ENCODE data around the gene CD302.
A peak's percentile ranks its signal among the peaks of the same experiment; 100 is the strongest.

GRCh38 chr2:159807183-159808031 lies 9.4 kb upstream of the CD302 start:
- TF ChIP-seq, protein P1, sequence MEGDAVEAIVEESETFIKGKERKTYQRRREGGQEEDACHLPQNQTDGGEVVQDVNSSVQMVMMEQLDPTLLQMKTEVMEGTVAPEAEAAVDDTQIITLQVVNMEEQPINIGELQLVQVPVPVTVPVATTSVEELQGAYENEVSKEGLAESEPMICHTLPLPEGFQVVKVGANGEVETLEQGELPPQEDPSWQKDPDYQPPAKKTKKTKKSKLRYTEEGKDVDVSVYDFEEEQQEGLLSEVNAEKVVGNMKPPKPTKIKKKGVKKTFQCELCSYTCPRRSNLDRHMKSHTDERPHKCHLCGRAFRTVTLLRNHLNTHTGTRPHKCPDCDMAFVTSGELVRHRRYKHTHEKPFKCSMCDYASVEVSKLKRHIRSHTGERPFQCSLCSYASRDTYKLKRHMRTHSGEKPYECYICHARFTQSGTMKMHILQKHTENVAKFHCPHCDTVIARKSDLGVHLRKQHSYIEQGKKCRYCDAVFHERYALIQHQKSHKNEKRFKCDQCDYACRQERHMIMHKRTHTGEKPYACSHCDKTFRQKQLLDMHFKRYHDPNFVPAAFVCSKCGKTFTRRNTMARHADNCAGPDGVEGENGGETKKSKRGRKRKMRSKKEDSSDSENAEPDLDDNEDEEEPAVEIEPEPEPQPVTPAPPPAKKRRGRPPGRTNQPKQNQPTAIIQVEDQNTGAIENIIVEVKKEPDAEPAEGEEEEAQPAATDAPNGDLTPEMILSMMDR (IDR thresholded peaks at IDR 0.05), result peak; percentile 70
- no peak for TF ChIP-seq EZH2 (IDR thresholded peaks at IDR 0.05; ENCODE audit: borderline replicate concordance, insufficient read depth, low read depth, low read length, poor library complexity, severe bottlenecking)
